Epidermal melanocyte (primary cell): ENCODE data around the gene CCPG1.

Experiments used
- DNase-seq: peaks from one replicate; pipeline ENCODE4 v3.0.0; 2011; ENCODE audit warnings: low spot score; ENCODE audit not compliant: insufficient read length

The CCPG1 gene

GRCh38 chr15:55319537-55320237 lies 88.5 kb downstream of the CCPG1 start:
- DNase-seq = no peak

- peak; percentile 64 for DNase-seq
Measured at GRCh38 chr15:55318588-55319494, 89.3 kb downstream of the CCPG1 start, which contains the start of the genes PIGB and PIGBOS1. PIGB (plus strand) TSS chr15:55319222; CDS start chr15:55319251, 29 bp downstream. PIGBOS1 (minus strand) TSS chr15:55319123; CDS start chr15:55317792, 1,331 bp downstream.
